HK-2 (cell line): Measurements from ENCODE around the gene PIK3R1.

ENCODE experiments used
- DNase-seq: peaks from one replicate; pipeline ENCODE4 v3.0.0-alpha.2; 2018; ENCODE audit not compliant: unreplicated experiment

The PIK3R1 gene

GRCh38 chr5:68298479-68298878 lies 82.9 kb downstream of the PIK3R1 start:
- DNase-seq, result no peak

GRCh38 chr5:68299105-68299504 lies 83.5 kb downstream of the PIK3R1 start:
- no peak for DNase-seq

GRCh38 chr5:68299575-68299974 lies 84.0 kb downstream of the PIK3R1 start:
- no peak for DNase-seq

- DNase-seq, result no peak
Measured at GRCh38 chr5:68303038-68303738, 87.6 kb downstream of the PIK3R1 start.

DNA sequence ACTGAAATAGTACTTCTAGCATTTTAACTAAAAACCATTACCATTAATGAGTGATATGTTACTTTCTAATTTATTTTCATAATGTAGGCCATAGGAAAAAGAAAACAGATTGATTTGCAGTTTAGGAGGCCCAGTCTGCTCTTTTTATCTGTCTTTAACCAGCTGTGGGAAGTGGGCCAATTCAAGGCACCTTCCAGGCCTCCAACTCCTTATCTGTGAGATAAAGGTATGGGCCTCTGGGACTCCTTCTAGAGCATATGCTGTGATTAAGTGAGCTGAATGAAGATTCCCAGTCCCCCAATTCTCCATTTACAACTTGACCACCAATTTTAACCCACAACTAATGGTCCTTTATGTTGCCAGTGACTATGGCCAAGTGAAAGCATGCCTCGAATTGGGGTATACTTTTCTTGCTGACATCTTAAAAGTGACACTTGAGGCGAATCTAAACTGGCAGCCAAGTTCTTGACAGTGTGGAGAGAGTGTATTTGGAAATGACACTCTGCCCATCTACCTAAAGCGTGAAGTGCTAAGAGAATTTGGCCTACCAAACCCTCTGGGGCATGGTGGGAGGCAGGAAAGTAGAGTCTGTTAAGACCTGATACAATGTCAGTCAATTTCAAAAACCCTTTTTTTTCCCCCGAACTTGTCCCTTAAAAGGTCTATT lies 88.3 kb downstream of the PIK3R1 start:
- no peak for DNase-seq

- DNase-seq, result no peak
Measured at GRCh38 chr5:68304421-68305052, 89.0 kb downstream of the PIK3R1 start.

DNA sequence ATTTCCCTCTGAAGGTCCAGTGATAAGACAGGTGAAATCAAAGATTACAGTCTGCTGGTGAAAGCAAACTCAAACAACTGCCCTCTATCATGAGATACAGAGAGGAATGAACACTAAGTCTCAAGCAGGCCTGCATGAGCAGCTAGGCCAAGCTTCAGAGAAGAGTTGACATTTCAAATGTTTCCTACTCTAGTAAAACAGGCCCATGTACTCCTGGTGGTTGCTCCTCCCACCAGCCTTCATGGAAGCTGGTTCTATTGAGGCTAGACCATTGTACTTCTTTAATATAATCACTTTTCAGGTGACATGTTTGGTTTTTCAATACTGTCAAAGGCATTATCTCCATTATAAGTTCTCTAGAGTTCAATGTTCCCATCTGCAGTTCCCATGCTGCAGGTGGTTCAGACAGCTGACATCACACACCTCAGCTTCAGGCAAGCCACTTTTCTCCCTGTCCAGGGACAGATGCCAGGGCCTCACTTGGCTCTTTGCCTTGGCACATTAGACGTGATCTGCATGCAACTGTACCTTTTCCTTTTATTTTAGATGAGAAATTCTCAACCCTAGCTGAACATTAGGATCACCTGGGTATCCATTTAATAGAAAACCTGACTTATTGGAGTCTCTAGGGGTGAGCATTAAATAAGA lies 89.8 kb downstream of the PIK3R1 start:
- DNase-seq, result no peak

DNA sequence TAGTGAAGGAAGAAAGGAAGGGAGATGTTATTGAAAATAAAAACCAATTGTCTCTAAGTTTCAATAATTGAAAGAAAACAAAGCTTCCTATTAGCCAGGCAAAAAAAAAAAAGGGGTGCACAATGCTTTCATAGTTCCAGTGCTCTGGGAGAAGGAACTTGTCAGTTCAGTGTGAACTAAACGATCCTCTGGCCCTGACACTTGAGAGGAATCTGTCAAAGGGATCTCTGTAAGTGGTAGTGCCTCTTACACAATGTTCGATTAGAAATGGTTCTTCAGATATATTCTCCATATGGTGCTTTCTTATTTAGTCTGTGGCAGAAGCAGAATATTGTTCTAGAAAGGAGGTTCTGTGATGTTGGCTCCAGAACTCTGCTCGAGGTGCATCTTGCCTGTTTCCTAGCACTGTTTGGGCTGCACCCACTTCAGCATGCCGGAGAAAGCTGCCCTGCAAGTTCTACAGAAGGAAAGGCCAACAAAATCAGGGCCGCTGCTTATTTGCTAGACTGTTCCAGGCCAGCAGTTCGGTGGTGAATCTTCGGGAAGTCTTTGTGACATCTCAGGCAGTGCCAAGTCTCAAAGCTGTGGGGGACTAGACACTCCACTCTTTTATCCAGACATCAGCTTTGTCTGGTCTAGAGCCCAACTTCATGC lies 90.9 kb downstream of the PIK3R1 start:
- no peak for DNase-seq

DNA sequence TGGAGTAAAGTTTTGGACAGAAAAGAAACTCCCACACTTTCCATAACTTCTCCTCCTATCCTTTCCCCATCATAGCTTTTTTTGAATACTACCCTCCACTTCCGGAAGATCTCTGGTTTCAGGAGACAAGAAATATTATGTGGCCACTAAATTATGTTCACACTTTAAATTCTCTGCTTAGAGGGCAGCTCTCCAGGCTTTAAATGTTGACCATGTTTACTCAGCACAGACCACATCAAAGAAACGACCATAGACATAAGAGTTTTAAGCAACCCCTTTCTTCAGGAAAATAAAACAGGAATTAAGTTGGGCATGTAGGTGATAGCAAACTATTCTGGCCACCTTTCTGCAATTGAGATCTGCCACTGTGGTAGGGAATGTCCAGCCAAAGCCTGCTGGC lies 97.8 kb downstream of the PIK3R1 start:
- DNase-seq, result no peak

GRCh38 chr5:68314465-68314864 lies 98.9 kb downstream of the PIK3R1 start:
- DNase-seq, result no peak

DNA sequence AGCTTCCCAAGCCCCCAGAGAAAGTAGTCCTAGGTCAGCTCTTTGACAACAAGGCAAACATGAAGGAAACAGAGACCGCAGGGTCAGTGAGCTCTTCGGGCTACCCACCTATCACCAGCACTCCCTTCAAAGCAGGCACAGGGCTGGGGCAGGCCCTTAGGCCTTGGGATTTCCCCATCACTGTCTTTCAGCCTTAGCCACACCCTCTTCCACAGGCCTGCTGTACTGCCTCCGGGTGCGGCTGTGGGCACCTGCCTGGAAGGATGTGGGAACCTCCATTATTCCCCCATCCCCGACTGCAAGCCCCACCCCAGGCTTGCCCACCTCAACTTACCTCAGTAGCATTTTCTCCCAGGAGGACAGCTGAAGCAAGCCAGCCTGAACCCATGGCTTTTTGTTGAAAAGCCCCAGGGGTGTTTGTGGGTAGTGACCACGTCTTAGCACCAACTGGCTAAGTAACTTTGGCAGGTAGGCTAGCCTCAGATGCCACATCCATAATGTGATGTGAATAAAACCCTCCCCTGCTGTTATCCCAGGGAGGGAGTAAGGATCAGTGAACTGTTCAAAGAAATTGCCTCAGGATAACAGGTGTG lies 100.2 kb downstream of the PIK3R1 start:
- DNase-seq, result no peak

- no peak for DNase-seq
Measured at GRCh38 chr5:68316469-68316868, 100.9 kb downstream of the PIK3R1 start.

- DNase-seq, result no peak
Measured at GRCh38 chr5:68317646-68318045, 102.1 kb downstream of the PIK3R1 start.

GRCh38 chr5:68318955-68319705 lies 103.6 kb downstream of the PIK3R1 start:
- no peak for DNase-seq

DNA sequence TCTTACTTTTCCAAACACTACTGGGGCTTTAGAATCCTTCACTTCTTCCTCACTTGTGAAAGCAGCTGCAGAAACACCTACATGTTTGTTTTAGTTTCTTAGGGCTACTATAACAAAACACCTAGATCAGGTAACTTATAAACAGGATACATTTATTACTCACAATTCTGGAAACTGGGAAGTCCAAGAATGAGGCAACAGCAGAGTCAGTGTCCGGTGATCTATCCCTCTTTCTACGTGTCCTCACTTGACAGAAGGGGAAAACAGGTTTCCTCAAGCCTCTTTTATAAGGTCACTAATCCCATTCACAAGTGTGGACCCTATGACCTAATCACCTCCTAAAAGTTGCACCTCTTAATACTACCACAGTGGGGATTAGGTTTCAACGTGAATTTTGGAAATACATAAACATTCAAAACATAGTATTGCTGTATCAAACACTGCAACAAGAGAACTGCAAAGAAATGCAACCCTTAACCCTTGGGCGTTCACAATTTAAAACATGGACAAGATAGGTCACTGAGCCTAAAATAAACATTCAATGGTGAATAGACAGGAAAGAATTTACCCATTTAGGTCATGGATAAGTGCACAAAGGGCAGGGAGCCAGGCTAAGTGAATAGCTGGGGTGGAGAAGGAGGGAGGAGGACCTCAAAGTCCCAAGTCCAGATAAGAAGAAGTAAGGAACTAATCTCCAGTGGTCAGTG lies 104.3 kb downstream of the PIK3R1 start:
- peak; percentile 43 for DNase-seq

- no peak for DNase-seq
Measured at GRCh38 chr5:68320413-68320986, 104.9 kb downstream of the PIK3R1 start.

DNA sequence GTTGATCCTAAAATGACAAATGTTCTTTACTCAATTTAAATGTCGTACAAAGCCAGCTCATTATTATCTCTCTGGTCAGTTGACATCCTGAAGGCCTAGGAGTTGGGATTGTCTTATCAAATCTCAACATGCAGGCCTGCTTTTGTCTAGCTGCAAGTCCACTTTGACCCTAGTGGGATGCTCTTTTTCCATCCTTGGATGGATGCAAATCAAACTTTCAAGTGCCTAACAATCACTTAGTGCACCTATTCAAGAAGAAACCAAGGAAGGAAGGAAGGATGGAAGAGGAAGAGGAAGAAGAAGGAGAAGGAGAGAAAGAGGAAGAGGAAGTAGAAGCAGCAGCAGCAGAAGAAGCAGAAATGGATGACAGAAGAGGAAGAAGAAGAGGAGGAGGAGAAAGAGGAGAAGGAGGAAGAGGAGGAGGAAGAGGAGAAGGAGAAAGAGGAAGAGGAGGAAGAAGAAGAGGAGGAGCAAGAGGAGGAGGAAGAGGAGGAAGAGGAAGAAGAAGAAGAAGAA lies 109.6 kb downstream of the PIK3R1 start:
- no peak for DNase-seq

DNA sequence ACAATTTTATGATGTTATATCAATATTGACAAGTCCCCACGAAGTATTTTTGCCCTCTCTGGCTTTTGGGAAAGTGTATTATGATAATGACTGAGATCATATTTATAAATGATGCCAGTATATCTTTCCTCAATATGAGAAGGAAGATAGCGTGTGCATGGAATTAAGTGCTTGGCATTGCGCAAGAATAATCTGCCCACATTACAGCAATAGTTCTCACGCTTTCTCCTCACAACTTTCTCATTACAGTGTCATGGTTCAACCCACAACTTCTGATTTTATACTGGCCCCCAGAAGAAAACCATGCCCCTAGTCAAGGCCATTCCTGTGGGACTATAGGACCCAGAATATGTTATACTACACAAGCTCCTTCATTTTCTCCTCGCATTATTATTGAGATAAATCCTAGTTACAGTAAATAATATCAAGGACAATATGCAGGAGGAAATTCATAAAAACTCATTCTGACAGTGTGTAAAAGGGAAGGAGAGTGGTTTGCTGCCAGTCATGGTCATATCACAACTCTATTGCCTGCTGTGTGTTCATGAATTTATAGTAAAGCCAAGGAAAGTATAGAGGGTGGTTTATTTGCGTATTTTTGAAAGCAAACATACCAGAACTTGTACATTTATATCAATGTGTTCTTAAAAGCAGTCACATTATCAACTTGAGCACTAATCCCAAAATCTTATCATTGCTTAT lies 114.1 kb downstream of the PIK3R1 start:
- DNase-seq, result no peak

GRCh38 chr5:68330574-68330973 lies 115.0 kb downstream of the PIK3R1 start:
- no peak for DNase-seq
